ENCODE results near the gene TGIF2LX. TPM values are rescaled to one million over a fixed set of nuclear protein-coding genes. Genes with fewer than 3 reads are reported as not detected.
A peak's percentile ranks its signal among the peaks of the same experiment; 100 is the strongest.
"Not testable (repeated sequence)": the region's sequence is repeated elsewhere in the genome, so short reads cannot be mapped to it uniquely, and the experiment has no call there.

Gene TGIF2LX
- total RNA-seq: not detected
- not detected for polyA plus RNA-seq

DNA sequence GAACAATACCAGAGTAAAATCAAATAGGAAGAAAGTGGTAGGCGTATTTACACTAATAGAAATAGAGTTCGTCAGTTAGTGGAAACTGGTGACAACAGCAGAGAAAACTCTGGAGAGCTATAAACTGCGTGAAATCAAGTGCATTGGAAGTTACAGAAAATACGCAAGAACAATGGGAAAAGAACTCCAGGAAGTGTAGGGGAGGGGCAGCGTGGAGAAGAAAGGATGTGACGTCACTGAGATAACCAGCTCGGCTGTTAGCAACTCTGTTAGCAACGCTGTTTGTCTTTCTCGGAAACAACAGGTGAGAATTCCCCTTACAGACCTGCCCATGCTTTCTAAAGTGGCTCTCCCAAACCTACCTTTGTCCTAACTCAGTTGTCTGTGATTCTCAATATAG, at the start of gene TGIF2LX:
TGIF2LX (plus strand) TSS at position 244 of the 400 bp plus-strand sequence. CDS start 178 bp downstream, outside the sequence.
- ATAC-seq; H3K27ac ChIP-seq; H3K4me1 ChIP-seq; H3K4me3 ChIP-seq; intact Hi-C loops (cut with DNase I); DNase-seq; H3K9me3 ChIP-seq; H3K27me3 ChIP-seq; H3K36me3 ChIP-seq: not testable (repeated sequence)
- 61 to 69% methylated on average over 9 of the region's 9 CpGs for WGBS, 2 donors
- peak; percentile 51 for FAIRE-seq

DNA sequence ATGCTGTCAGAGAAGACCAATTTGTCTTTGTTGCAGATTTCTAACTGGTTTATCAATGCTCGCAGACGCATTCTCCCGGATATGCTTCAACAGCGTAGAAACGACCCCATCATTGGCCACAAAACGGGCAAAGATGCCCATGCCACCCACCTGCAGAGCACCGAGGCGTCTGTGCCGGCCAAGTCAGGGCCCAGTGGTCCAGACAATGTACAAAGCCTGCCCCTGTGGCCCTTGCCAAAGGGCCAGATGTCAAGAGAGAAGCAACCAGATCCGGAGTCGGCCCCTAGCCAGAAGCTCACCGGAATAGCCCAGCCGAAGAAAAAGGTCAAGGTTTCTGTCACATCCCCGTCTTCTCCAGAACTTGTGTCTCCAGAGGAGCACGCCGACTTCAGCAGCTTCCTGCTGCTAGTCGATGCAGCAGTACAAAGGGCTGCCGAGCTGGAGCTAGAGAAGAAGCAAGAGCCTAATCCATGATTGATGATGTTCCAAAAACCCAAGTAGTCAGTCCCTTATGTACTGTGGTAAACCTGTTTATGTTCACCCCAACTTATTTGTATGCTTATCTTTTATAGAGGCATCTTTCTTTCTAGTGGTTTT, 728 bp downstream of the TGIF2LX start:
- H3K4me1 ChIP-seq; H3K4me3 ChIP-seq; H3K9me3 ChIP-seq; intact Hi-C loops (cut with DNase I); H3K27ac ChIP-seq; H3K36me3 ChIP-seq; FAIRE-seq; DNase-seq; H3K27me3 ChIP-seq; ATAC-seq: not testable (repeated sequence)
- 70 to 80% methylated on average over 18 of the region's 18 CpGs for WGBS, 2 donors

DNA sequence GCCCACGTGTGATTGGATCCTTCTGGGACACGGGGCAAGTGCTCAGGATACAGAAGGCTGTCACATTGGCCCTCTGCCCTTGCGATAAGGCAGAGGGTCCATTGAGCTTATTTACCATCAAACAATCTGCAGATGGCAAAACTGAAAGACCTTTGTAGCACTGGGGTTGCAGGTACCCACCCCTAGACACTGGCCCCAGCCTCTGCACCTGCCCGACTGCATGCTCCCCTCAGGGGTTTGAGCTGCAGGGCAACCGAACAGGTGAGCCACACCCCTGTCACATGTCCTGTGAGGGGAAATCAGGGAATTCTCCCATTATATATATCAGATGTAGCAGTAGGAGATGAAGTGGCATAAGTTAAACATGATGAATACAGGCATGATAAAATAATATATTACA, 21.4 kb downstream of the TGIF2LX start:
- H3K27me3 ChIP-seq; H3K4me1 ChIP-seq; H3K9me3 ChIP-seq; FAIRE-seq; H3K27ac ChIP-seq; intact Hi-C loops (cut with DNase I); H3K36me3 ChIP-seq; ATAC-seq; DNase-seq; H3K4me3 ChIP-seq: not testable (repeated sequence)
- WGBS, 2 donors: 49 to 53% methylated on average over 5 of the region's 5 CpGs

DNA sequence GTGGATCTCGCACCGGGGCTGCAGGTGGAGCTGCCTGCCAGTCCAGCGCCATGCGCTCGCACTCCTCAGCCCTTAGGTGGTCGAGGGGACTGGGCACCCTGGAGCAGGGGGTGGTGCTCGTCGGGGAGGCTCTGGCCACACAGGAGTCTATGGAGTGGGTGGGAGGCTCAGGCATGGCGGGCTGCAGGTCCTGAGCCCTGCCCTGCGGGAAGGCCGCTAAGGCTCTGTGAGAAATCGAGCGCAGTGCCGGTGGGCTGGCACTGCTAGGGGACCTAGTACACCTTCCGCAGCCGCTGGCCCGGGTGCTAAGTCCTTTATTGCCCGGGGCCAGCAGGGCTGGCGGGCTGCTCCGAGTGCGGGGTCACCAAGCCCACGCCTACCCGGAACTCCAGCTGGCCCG, 43.9 kb downstream of the TGIF2LX start:
- WGBS, 2 donors: 83 to 87% methylated on average over 23 to 24 of the region's 24 CpGs
- H3K4me1 ChIP-seq; H3K9me3 ChIP-seq; H3K36me3 ChIP-seq; intact Hi-C loops (cut with DNase I); ATAC-seq; FAIRE-seq; H3K4me3 ChIP-seq; H3K27me3 ChIP-seq; H3K27ac ChIP-seq: not testable (repeated sequence)
- peak in 1 of 6 donors; percentile 37 for DNase-seq
